HG03175 (cell line): ENCODE data around the gene GPR31.
A peak's percentile ranks its signal among the peaks of the same experiment; 100 is the strongest.

Experiments used
- ATAC-seq: cut with Tn5 transposase; IDR thresholded peaks from one replicate; pipeline ENCODE4 v1.9.1; 2021; ENCODE audit warnings: mild to moderate bottlenecking, moderate library complexity; ENCODE audit not compliant: unreplicated experiment

The GPR31 gene

GRCh38 chr6:167120583-167120903 lies 37.2 kb downstream of the GPR31 start:
- no peak for ATAC-seq

- ATAC-seq, result no peak
Observed at GRCh38 chr6:167119670-167120582, 37.9 kb downstream of the GPR31 start.

GRCh38 chr6:167118839-167119238 lies 38.9 kb downstream of the GPR31 start:
- ATAC-seq, result no peak

GRCh38 chr6:167118006-167118405 lies 39.8 kb downstream of the GPR31 start:
- ATAC-seq, result no peak

- no peak for ATAC-seq
Observed at GRCh38 chr6:167116838-167117228, 40.9 kb downstream of the GPR31 start.

- ATAC-seq, result no peak
Observed at GRCh38 chr6:167116109-167116837, 41.5 kb downstream of the GPR31 start.

- ATAC-seq, result no peak
Observed at GRCh38 chr6:167115054-167115453, 42.7 kb downstream of the GPR31 start.

GRCh38 chr6:167113935-167114910 lies 43.6 kb downstream of the GPR31 start:
- ATAC-seq, result peak; percentile 89

- peak; percentile 53 for ATAC-seq
Observed at GRCh38 chr6:167113047-167113754, 44.6 kb downstream of the GPR31 start.

GRCh38 chr6:167112421-167112820 lies 45.4 kb downstream of the GPR31 start:
- no peak for ATAC-seq

GRCh38 chr6:167111597-167111996 lies 46.2 kb downstream of the GPR31 start:
- ATAC-seq, result no peak

- no peak for ATAC-seq
Observed at GRCh38 chr6:167109651-167110050, 48.1 kb downstream of the GPR31 start.

- ATAC-seq, result no peak
Observed at GRCh38 chr6:167108278-167108677, 49.5 kb downstream of the GPR31 start.

GRCh38 chr6:167107787-167108186 lies 50.0 kb downstream of the GPR31 start:
- ATAC-seq, result no peak

- ATAC-seq, result no peak
Observed at GRCh38 chr6:167106406-167106805, 51.4 kb downstream of the GPR31 start.
